Smooth muscle cell of the brain vasculature (primary cell): ENCODE results near the gene MLXIPL.
"Not testable (repeated sequence)": the region's sequence is repeated elsewhere in the genome, so short reads cannot be mapped to it uniquely, and the experiment has no call there.

Source experiments
- DNase-seq: peaks from one replicate; pipeline ENCODE4 v3.0.0-alpha.2; 2012; ENCODE audit warnings: low read depth, low spot score

Gene MLXIPL

GRCh38 chr7:73581006-73581405, 43.3 kb downstream of the MLXIPL start:
- not testable (repeated sequence) for DNase-seq

- peak; percentile 97 for DNase-seq
These were observed 45.8 kb downstream of the MLXIPL start, which contains the start of gene TBL2 for GRCh38 chr7:73578342-73579128. TSS of gene TBL2 (minus strand) at chr7:73578579. CDS start at chr7:73578549, 30 bp downstream.

GRCh38 chr7:73577627-73578341, 46.5 kb downstream of the MLXIPL start:
- no peak for DNase-seq

GRCh38 chr7:73573791-73574190, 50.5 kb downstream of the MLXIPL start:
- no peak for DNase-seq

- no peak for DNase-seq
These were observed 51.0 kb downstream of the MLXIPL start for GRCh38 chr7:73573276-73573675.

GRCh38 chr7:73572767-73573186, 51.5 kb downstream of the MLXIPL start:
- no peak for DNase-seq

- no peak for DNase-seq
These were observed 53.3 kb downstream of the MLXIPL start for GRCh38 chr7:73570977-73571376.

GRCh38 chr7:73570521-73570920, 53.8 kb downstream of the MLXIPL start:
- no peak for DNase-seq

GRCh38 chr7:73569042-73569608, 55.2 kb downstream of the MLXIPL start:
- no peak for DNase-seq

GRCh38 chr7:73567846-73568685, 56.3 kb downstream of the MLXIPL start:
- DNase-seq: no peak

GRCh38 chr7:73567140-73567539, 57.2 kb downstream of the MLXIPL start:
- no peak for DNase-seq

- DNase-seq: not testable (repeated sequence)
These were observed 57.9 kb downstream of the MLXIPL start for GRCh38 chr7:73566431-73566830.

GRCh38 chr7:73565675-73566340, 58.5 kb downstream of the MLXIPL start:
- DNase-seq: no peak

- no peak for DNase-seq
These were observed 64.0 kb downstream of the MLXIPL start for GRCh38 chr7:73560109-73560835.

- DNase-seq: no peak
These were observed 66.7 kb downstream of the MLXIPL start, which contains the start of gene BCL7B for GRCh38 chr7:73557397-73558257. TSS of gene BCL7B (minus strand) at chr7:73557690. CDS start at chr7:73557578, 112 bp downstream.

- peak; percentile 69 for DNase-seq
These were observed 67.3 kb downstream of the MLXIPL start for GRCh38 chr7:73557108-73557396.

GRCh38 chr7:73556208-73557107, 67.9 kb downstream of the MLXIPL start:
- no peak for DNase-seq

- no peak for DNase-seq
These were observed 68.8 kb downstream of the MLXIPL start for GRCh38 chr7:73555411-73555982.
